Caco-2 (cell line): ENCODE results near the gene ALOX5. TPM values are rescaled to one million over a fixed set of nuclear protein-coding genes. Genes with fewer than 3 reads are reported as not detected.

Experiments
- BruUV-seq: library from RNA; stranded (reverse); fragments of 400-500 nt; replicated peaks from 2 replicates; lab custom pipeline; 2021; lab: Mats Ljungman, UMichigan
- CTCF ChIA-PET: fragments of 300-600 bp; sonication (Branson Sonifier 250); formaldehyde crosslinking; loops from one replicate; lab custom pipeline; 2022; ENCODE audit warnings: antibody characterized with exemption; lab: Charles Lee
- POLR2A ChIA-PET: fragments of 300-600 bp; sonication (Branson Sonifier 250); formaldehyde crosslinking; loops from one replicate; lab custom pipeline; 2022; ENCODE audit warnings: antibody characterized with exemption; lab: Charles Lee
- DNase-seq, 2 experiments: peaks; one replicate each; pipeline versions ENCODE4 v3.0.0 to v3.0.0-alpha.2; 2020 to 2022
- H3K27me3 ChIP-seq: replicated peaks from 2 replicates; pipeline ENCODE4 v1.6.0; 2011; ENCODE audit warnings: low read length; ENCODE audit not compliant: control insufficient read depth, insufficient read depth
- H3K36me3 ChIP-seq: 2 replicates; pipeline ENCODE4 v1.5.1; 2011; ENCODE audit warnings: low read length; ENCODE audit not compliant: control insufficient read depth, insufficient read depth
- H3K4me1 ChIP-seq: fragments of 250-450 bp; sonication (Bioruptor Pico); 2 replicates; pipeline ENCODE4 v1.5.1; 2020; ENCODE audit warnings: mild to moderate bottlenecking
- H3K4me3 ChIP-seq: 2 replicates; pipeline ENCODE4 v1.5.1; 2011; ENCODE audit warnings: low read depth, mild to moderate bottlenecking, control low read depth, low read length
- H3K9me3 ChIP-seq: fragments of 250-450 bp; sonication (Bioruptor Pico); 2 replicates; pipeline ENCODE4 v1.5.1; 2020; ENCODE audit warnings: mild to moderate bottlenecking, moderate library complexity
- H3K27ac Mint-ChIP-seq: one replicate; pipeline ENCODE4 v1.8.0; 2022; ENCODE audit warnings: mixed read lengths; ENCODE audit not compliant: unreplicated experiment
- H3K27me3 Mint-ChIP-seq: one replicate; pipeline ENCODE4 v1.8.0; 2022; ENCODE audit warnings: mixed read lengths; ENCODE audit not compliant: insufficient read depth, unreplicated experiment
- H3K36me3 Mint-ChIP-seq: one replicate; pipeline ENCODE4 v1.8.0; 2022; ENCODE audit warnings: mild to moderate bottlenecking, mixed read lengths; ENCODE audit not compliant: insufficient read depth, unreplicated experiment
- H3K4me1 Mint-ChIP-seq: one replicate; pipeline ENCODE4 v1.8.0; 2022; ENCODE audit warnings: low read depth, mixed read lengths; ENCODE audit not compliant: unreplicated experiment
- H3K4me3 Mint-ChIP-seq: one replicate; pipeline ENCODE4 v1.8.0; 2022; ENCODE audit warnings: mild to moderate bottlenecking, moderate library complexity, mixed read lengths; ENCODE audit not compliant: unreplicated experiment
- H3K9me3 Mint-ChIP-seq: one replicate; pipeline ENCODE4 v1.8.0; 2022; ENCODE audit warnings: mixed read lengths; ENCODE audit not compliant: unreplicated experiment
- intact Hi-C: fragments of 100-400 bp; cut with micrococcal nuclease; formaldehyde crosslinking; loops from one replicate; pipeline ENCODE4 v1.10.0; 2022; ENCODE audit not compliant: unreplicated experiment
- total RNA-seq: library from RNA; stranded (reverse); gene quantifications from 2 replicates; pipeline ENCODE4 v1.2.3, GENCODE V29; 2022
- TF ChIP-seq, protein P1 (sequence below), 2 experiments: fragments of 200-600 bp in 1 of 2; IDR thresholded peaks; 1 replicate in 1 of 2; 2 replicates in 1 of 2; pipeline versions ENCODE4 v1.5.1 to v1.8.0; 2011 to 2022; ENCODE audit warnings: antibody characterized with exemption in 1 of 2, control low read depth in 1 of 2, inconsistent platforms in 1 of 2, low read depth in 1 of 2, low read length in 1 of 2, mild to moderate bottlenecking in 1 of 2, moderate library complexity in 1 of 2; ENCODE audit not compliant: insufficient read depth in 1 of 2, severe bottlenecking in 1 of 2, unreplicated experiment in 1 of 2

Gene ALOX5
- total RNA-seq, 1 experiment from 2014 or later: not detected

GRCh38 chr10:45432700-45433472, 58.9 kb downstream of the ALOX5 start:
- Histone ChIP-seq H3K4me1 (no peaks in the 10 kb centered on the region), H3K9me3 (no peaks in the 10 kb centered on the region), H3K36me3 (no peaks in the 10 kb centered on the region), H3K4me3 (no peak overlapping the region), H3K27me3 (no peaks in the 10 kb centered on the region; the same call in 1 of the 2 replicates)
- intact Hi-C loops: no loop called here
- H3K27ac Mint-ChIP-seq: no peak overlapping the region
- no peak overlapping the region for H3K4me3 Mint-ChIP-seq
- ChIA-PET POLR2A (no interaction called here), CTCF (no interaction called here)
- H3K36me3 Mint-ChIP-seq: no peaks in the 10 kb centered on the region
- no peak for DNase-seq
- BruUV-seq: no TSS peak
- H3K27me3 Mint-ChIP-seq: peaks cover 17% of the 10 kb centered on the region
- H3K4me1 Mint-ChIP-seq: no peaks in the 10 kb centered on the region
- peaks cover 8% of the 10 kb centered on the region for H3K9me3 Mint-ChIP-seq
- TF ChIP-seq, protein P1, sequence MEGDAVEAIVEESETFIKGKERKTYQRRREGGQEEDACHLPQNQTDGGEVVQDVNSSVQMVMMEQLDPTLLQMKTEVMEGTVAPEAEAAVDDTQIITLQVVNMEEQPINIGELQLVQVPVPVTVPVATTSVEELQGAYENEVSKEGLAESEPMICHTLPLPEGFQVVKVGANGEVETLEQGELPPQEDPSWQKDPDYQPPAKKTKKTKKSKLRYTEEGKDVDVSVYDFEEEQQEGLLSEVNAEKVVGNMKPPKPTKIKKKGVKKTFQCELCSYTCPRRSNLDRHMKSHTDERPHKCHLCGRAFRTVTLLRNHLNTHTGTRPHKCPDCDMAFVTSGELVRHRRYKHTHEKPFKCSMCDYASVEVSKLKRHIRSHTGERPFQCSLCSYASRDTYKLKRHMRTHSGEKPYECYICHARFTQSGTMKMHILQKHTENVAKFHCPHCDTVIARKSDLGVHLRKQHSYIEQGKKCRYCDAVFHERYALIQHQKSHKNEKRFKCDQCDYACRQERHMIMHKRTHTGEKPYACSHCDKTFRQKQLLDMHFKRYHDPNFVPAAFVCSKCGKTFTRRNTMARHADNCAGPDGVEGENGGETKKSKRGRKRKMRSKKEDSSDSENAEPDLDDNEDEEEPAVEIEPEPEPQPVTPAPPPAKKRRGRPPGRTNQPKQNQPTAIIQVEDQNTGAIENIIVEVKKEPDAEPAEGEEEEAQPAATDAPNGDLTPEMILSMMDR (IDR thresholded peaks at IDR 0.05; ENCODE audit: insufficient read depth in 1 of 2, low read depth in 1 of 2, low read length in 1 of 2, severe bottlenecking in 1 of 2, unreplicated experiment in 1 of 2): no peak

DNA sequence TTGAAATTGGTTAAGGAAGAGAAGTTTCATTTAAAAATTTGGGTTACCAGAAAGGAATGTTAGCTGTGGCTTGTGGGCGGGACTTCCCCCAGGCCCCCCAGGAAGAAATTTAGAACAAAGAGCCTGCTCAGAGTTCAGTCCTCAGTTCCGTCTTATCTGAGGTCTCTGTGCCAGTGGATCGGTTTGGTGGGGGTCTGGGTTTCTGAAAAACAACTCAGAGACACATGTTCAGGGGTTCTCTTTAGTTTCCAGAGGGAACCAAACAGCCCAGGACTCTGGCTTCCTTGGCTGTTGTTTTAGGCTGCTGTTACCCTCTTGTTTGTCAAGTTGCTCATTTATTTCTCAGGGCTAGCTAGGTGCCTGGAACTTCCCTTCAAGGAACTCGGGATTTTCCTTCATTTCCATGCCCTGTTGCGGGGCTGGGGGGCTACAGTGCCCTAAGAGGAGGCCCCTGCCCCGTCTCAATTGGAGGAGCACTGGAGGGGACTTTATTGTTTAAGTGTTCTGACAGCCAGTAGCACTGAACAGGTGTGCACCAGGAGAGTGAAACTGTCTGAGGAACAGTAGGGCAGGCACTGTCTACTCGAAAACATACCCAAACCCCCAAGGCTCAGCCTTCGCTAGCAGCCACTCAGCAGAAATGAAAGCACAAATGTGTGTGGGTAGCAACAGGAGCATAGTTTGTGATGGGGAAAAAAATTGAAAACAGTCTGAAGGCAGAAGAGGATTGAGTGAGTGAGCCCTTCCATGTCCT, 59.9 kb downstream of the ALOX5 start:
- POLR2A ChIA-PET: no interaction called here
- Mint-ChIP-seq H3K4me3 (no peak overlapping the region), H3K9me3 (peaks cover 8% of the 10 kb centered on the region), H3K4me1 (no peaks in the 10 kb centered on the region), H3K27me3 (peaks cover 13% of the 10 kb centered on the region), H3K27ac (no peak overlapping the region), H3K36me3 (no peaks in the 10 kb centered on the region)
- Histone ChIP-seq H3K4me1 (no peaks in the 10 kb centered on the region), H3K4me3 (no peak overlapping the region), H3K36me3 (no peaks in the 10 kb centered on the region), H3K9me3 (no peaks in the 10 kb centered on the region), H3K27me3 (no peaks in the 10 kb centered on the region; the same call in 1 of the 2 replicates)
- no TSS peak for BruUV-seq
- DNase-seq: no peak
- intact Hi-C loops: no loop called here
- CTCF ChIA-PET: no interaction called here
- TF ChIP-seq, protein P1 (IDR thresholded peaks at IDR 0.05; ENCODE audit: insufficient read depth in 1 of 2, low read depth in 1 of 2, low read length in 1 of 2, severe bottlenecking in 1 of 2, unreplicated experiment in 1 of 2): no peak

- CTCF ChIA-PET: no interaction called here
- no peaks in the 10 kb centered on the region for H3K36me3 Mint-ChIP-seq
These were observed 63.8 kb downstream of the ALOX5 start for GRCh38 chr10:45437587-45438465.

More at GRCh38 chr10:45437587-45438465, 63.8 kb downstream of the ALOX5 start:
- Mint-ChIP-seq H3K27ac (no peak overlapping the region), H3K4me3 (no peak overlapping the region), H3K4me1 (no peaks in the 10 kb centered on the region), H3K9me3 (peaks cover 8% of the 10 kb centered on the region), H3K27me3 (peaks cover 25% of the 10 kb centered on the region)
- Histone ChIP-seq H3K4me3 (no peak overlapping the region), H3K36me3 (no peaks in the 10 kb centered on the region), H3K9me3 (no peaks in the 10 kb centered on the region), H3K4me1 (no peaks in the 10 kb centered on the region), H3K27me3 (no peaks in the 10 kb centered on the region; the same call in 1 of the 2 replicates)
- no peak for DNase-seq
- TF ChIP-seq, protein P1 (IDR thresholded peaks at IDR 0.05; ENCODE audit: insufficient read depth in 1 of 2, low read depth in 1 of 2, low read length in 1 of 2, severe bottlenecking in 1 of 2, unreplicated experiment in 1 of 2): no peak
- POLR2A ChIA-PET: no interaction called here
- BruUV-seq: no TSS peak
- intact Hi-C loops: no loop called here
